NCI-H2227 (cell line): ENCODE measurements around the gene PGA4.

Experiments used
- DNase-seq: peaks from one replicate; lab custom pipeline; 2025; ENCODE audit not compliant: unreplicated experiment; lab: John Stamatoyannopoulos, UW

PGA4 gene

GRCh38 chr11:61277186-61278000 lies 55.2 kb downstream of the PGA4 start:
- no peak for DNase-seq

GRCh38 chr11:61278001-61278470 lies 55.9 kb downstream of the PGA4 start:
- no peak for DNase-seq

- no peak for DNase-seq
Measured at GRCh38 chr11:61279934-61280659, 58.0 kb downstream of the PGA4 start.

- no peak for DNase-seq
Measured at GRCh38 chr11:61280883-61281580, 58.9 kb downstream of the PGA4 start.
